HG03045 (cell line): ENCODE measurements around the gene ABCA1.
"Not testable (repeated sequence)": the region's sequence is repeated elsewhere in the genome, so short reads cannot be mapped to it uniquely, and the experiment has no call there.

Experiments
- ATAC-seq: cut with Tn5 transposase; IDR thresholded peaks from one replicate; pipeline ENCODE4 v1.9.1; 2021; ENCODE audit warnings: mild to moderate bottlenecking, moderate library complexity; ENCODE audit not compliant: unreplicated experiment

The ABCA1 gene, protein sequence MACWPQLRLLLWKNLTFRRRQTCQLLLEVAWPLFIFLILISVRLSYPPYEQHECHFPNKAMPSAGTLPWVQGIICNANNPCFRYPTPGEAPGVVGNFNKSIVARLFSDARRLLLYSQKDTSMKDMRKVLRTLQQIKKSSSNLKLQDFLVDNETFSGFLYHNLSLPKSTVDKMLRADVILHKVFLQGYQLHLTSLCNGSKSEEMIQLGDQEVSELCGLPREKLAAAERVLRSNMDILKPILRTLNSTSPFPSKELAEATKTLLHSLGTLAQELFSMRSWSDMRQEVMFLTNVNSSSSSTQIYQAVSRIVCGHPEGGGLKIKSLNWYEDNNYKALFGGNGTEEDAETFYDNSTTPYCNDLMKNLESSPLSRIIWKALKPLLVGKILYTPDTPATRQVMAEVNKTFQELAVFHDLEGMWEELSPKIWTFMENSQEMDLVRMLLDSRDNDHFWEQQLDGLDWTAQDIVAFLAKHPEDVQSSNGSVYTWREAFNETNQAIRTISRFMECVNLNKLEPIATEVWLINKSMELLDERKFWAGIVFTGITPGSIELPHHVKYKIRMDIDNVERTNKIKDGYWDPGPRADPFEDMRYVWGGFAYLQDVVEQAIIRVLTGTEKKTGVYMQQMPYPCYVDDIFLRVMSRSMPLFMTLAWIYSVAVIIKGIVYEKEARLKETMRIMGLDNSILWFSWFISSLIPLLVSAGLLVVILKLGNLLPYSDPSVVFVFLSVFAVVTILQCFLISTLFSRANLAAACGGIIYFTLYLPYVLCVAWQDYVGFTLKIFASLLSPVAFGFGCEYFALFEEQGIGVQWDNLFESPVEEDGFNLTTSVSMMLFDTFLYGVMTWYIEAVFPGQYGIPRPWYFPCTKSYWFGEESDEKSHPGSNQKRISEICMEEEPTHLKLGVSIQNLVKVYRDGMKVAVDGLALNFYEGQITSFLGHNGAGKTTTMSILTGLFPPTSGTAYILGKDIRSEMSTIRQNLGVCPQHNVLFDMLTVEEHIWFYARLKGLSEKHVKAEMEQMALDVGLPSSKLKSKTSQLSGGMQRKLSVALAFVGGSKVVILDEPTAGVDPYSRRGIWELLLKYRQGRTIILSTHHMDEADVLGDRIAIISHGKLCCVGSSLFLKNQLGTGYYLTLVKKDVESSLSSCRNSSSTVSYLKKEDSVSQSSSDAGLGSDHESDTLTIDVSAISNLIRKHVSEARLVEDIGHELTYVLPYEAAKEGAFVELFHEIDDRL (N-terminal part only)

DNA sequence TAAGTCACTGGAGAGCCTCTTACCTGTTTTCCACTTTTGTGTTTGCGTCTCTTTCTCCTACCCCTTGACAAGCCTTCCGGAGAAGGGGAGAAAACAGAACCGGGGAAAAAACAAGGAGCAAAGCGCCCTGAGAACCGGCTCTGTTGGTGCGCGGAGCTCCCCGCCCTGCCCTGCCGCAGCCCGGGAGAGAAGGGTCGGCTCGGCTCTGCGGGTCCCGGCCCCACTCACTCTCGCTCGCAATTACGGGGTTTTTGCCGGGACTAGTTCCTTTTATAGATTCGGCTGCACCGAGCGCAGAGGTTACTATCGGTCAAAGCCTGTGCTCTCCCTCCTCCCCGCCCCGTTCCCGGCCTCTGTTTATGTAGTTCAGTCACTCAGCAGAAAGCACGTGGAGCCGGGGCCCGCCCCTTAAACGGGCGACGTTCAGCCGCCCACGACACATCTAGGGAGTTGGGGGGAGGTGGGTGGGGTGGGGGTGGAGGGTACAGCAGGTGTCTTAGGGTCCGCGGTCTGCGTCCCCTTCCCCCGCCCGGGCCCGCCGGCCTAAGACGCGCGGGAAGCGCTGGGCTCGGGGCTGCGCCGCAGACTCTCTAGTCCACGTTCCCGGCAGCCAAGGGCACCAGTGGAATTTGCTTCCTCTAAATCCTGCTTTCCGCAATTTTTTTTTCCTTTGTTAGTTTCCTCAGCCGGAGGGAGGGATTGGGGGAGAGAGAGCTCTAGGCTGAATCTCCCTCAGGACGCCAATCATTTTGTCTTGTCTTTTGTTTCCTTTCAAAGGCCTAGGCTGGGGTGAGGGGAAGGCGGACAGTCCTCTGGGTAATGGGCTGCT lies at the start of gene ABCA1:
ABCA1 (minus strand) TSS at position 244 of the 829 bp plus-strand sequence. CDS start 24,476 bp downstream, outside the sequence.
- ATAC-seq = peak; percentile 35

- no peak for ATAC-seq
Measured at GRCh38 chr9:104977580-104977979, 49.6 kb upstream of the ABCA1 start.

- no peak for ATAC-seq
Measured at GRCh38 chr9:104977168-104977567, 49.2 kb upstream of the ABCA1 start.

GRCh38 chr9:104975966-104976595 lies 48.1 kb upstream of the ABCA1 start:
- not testable (repeated sequence) for ATAC-seq

DNA sequence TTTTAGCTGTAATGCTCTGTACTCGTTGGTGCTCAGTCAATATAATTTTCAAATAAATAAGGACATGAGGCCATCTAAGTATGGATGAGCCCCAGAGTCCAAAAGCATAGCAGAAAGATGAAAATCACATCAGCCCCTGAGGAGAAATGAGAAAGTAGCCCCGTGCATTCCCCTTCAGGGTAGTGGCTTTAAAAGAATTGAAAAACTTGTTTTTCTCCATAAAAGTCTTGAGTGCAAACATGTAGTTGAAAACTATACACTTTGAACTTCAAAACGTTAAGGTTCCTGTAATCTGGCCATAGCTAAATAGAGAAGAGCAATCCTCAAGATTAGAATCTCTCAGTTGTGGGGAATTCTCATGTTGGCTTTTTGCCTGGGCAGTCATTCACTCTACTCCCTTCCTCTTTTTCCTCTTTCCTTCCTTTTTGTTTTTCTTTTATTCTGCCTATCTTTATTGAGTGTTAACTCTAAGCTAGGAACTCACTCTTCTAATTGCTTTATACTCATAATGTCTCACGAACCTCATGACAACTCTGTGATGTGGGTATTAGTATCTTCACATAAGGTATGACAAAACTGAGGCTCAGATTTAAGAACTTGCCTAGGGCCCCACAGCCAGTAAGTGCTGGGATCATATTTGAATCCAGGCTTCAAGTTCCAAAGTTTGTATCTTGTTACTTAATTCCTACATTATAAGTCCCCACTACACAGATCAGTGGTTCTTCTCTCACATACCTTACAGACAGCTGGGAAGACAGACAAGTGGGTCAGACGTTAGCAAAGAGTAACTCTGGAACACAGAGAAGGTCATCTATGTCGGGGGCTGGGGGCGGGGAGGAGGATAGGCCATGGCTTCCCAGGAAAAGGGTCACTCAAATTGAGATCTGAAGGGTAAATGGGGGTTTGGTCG lies 46.4 kb upstream of the ABCA1 start:
- no peak for ATAC-seq

DNA sequence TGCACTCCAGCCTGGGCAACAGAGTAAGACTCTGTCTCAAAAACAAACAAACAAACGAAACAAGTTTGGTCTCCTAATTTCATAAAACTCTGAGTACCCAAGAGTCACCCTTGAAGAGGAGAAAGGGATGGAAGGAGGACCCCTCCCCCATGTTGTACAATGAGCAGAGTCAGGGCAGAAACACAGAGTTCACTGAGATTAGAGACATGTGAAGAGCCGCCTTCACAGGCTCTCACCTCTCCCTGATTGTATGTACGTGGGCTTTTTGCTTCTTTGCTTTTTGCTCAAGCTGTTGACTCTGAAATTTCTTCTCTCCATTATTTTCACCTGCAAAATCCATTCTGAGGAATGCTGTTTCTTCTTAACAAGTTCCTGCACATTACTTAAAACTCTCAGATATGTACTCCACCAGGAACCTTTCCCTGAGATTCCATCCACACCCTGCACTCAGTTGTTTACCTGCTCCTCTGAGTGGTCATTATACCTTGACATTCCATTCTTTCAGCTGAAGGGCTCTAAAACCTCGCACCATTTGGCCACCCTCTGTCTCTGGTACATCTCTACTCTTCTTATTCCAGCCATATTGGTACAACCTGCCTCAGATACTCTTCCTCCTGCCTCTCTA lies 44.4 kb upstream of the ABCA1 start:
- ATAC-seq = no peak

DNA sequence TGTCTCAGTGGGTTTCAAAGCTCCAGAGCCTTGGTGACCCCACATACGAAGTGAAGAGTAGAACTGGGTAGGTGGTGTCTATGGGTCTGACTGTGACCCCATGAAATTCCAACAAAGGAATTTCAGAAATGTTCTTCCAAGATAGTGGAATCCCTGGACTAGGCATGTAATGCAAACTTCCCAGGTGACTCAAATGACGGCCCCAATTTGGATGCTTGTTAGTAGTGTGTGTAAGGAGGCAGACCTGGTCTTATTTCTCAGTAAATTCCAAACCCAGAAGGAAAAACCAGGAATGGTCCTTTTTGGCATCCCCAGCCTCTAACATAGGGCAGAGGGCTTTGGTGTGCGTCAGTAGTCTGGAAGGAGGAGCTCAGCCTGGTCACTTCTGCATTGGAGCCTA lies 43.6 kb upstream of the ABCA1 start:
- no peak for ATAC-seq

GRCh38 chr9:104970271-104970987 lies 42.5 kb upstream of the ABCA1 start:
- no peak for ATAC-seq

GRCh38 chr9:104969116-104969515 lies 41.2 kb upstream of the ABCA1 start:
- ATAC-seq = no peak

GRCh38 chr9:104968025-104968982 lies 40.3 kb upstream of the ABCA1 start:
- ATAC-seq = peak; percentile 99

- no peak for ATAC-seq
Measured at GRCh38 chr9:104963076-104963475, 35.1 kb upstream of the ABCA1 start.

- ATAC-seq = no peak
Measured at GRCh38 chr9:104961701-104962359, 33.9 kb upstream of the ABCA1 start.

- ATAC-seq = peak; percentile 70
Measured at GRCh38 chr9:104961238-104961637, 33.3 kb upstream of the ABCA1 start.

DNA sequence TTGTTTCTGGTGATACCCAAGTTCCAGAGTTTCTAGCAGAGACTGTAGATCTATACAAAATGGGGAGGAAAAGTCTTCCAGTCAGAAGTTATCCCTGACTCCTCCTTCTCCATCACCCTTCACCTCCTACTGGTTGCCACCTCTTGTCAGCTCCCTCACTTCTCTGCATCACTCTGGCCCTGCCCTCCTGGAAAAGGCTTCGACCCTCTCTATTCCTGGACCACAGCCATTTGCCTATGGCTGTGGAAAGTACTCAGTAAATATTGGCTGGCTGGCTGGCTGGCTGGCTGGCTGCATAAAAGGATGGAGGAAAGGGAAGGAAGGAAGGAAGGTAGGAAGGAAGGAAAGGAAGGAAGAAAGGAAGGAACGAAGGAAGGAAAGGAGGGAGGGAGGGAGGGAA lies 32.7 kb upstream of the ABCA1 start:
- ATAC-seq = no peak

DNA sequence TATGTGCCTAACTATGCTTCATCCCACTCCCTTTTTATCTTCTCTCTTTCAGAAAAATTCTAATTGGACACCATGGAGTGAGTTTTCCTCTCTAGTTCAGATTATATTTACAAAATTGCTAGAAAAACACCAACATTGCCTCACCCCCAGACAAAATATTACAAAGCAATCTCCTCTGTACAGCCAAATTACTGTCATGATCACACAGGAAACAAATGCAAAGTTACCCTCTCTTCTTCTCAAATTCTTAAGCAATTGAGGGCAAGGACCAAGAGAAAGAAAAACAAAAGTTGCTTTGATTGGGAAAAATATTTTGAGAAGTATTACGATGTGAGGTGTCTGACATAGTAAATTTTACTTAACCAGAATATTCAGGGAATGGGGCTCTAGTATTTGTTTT lies 30.8 kb upstream of the ABCA1 start:
- no peak for ATAC-seq

GRCh38 chr9:104958006-104958405 lies 30.1 kb upstream of the ABCA1 start:
- not testable (repeated sequence) for ATAC-seq
